GM12878 (cell line): Measurements from ENCODE around the gene ARHGAP26. TPM values are rescaled to one million over a fixed set of nuclear protein-coding genes. Genes with fewer than 3 reads are reported as not detected.

Experiments used
- CHD1 ChIP-seq: IDR thresholded peaks from 2 replicates; pipeline ENCODE4 v1.6.1; 2012; ENCODE audit warnings: low read depth, low read length, improper control_type of control experiment
- EGR1 ChIP-seq, 2 experiments: IDR thresholded peaks; 1 replicate in 1 of 2; 2 replicates in 1 of 2; pipeline ENCODE4 v1.6.1; 2011 to 2012; ENCODE audit warnings: low read depth in 2 of 2, low read length in 2 of 2, borderline replicate concordance in 1 of 2, mild to moderate bottlenecking in 1 of 2, moderate library complexity in 1 of 2
- FOXK2 ChIP-seq: fragments of 450-650 bp; IDR thresholded peaks from 2 replicates; pipeline ENCODE4 v1.6.1; 2017; ENCODE audit warnings: mild to moderate bottlenecking, moderate library complexity
- GABPA ChIP-seq: IDR thresholded peaks from 2 replicates; pipeline ENCODE4 v1.6.1; 2014; ENCODE audit warnings: antibody characterized with exemption, low read depth, mild to moderate bottlenecking, inconsistent platforms
- GATAD2B ChIP-seq: fragments of 450-650 bp; conservative IDR thresholded peaks from 2 replicates; pipeline ENCODE4 v1.6.1; 2017; ENCODE audit warnings: low read depth, mild to moderate bottlenecking, moderate library complexity
- HDAC2 ChIP-seq: fragments of 200-600 bp; sonication (generic); IDR thresholded peaks from 2 replicates; pipeline ENCODE4 v1.6.1; 2017
- HDGF ChIP-seq: fragments of 450-650 bp; IDR thresholded peaks from 2 replicates; pipeline ENCODE4 v1.6.1; 2016; ENCODE audit warnings: antibody characterized with exemption
- TARDBP ChIP-seq: IDR thresholded peaks from 2 replicates; pipeline ENCODE4 v1.6.1; 2016; ENCODE audit warnings: borderline replicate concordance
- YY1 ChIP-seq: IDR thresholded peaks from 2 replicates; pipeline ENCODE4 v1.6.1; 2011; ENCODE audit warnings: low read depth, mild to moderate bottlenecking, low read length
- ZBED1 ChIP-seq: IDR thresholded peaks from 2 replicates; pipeline ENCODE4 v1.6.1; 2016; ENCODE audit warnings: borderline replicate concordance
- polyA plus RNA-seq, 11 experiments: library from polyadenylated mRNA; depleted of rRNA in 4 of 11; unstranded in 6 of 11; stranded (reverse) in 5 of 11; fragments of >200 nt; fragmentation: Nextera tagmentation in 4 of 11; fragmentation: Illumina TruSeq in 1 of 11; extraction: Ambion mirVana in 4 of 11; extraction: Trizol in 1 of 11; gene quantifications; 1 replicate in 1 of 11; 2 replicates in 10 of 11; pipeline versions ENCODE4 v1.2.1 to v1.2.3, GENCODE V29; 2011 to 2016; ENCODE audit warnings: inconsistent platforms in 2 of 11, missing spikeins in 2 of 11, low read depth in 1 of 11
- total RNA-seq, 4 experiments: library from RNA; depleted of rRNA in 3 of 4; stranded (reverse); fragments of >200 nt in 3 of 4; fragmentation: Illumina TruSeq in 1 of 4; extraction: Trizol in 1 of 4; gene quantifications; 2 replicates each; pipeline versions ENCODE4 v1.2.1 to v1.2.3, GENCODE V29; 2013 to 2021
- TF ChIP-seq, protein P1 (sequence below): fragments of 450-650 bp; IDR thresholded peaks from 2 replicates; pipeline ENCODE4 v1.6.1; 2016; ENCODE audit warnings: mild to moderate bottlenecking, moderate library complexity, borderline replicate concordance
- TF ChIP-seq, protein P2 (sequence below): IDR thresholded peaks from 2 replicates; pipeline ENCODE4 v1.6.1; 2012; ENCODE audit warnings: low read depth, low read length, improper control_type of control experiment

ARHGAP26 gene
- total and polyA plus RNA-seq, 10 of the 15 experiments (the other 5 are each of a cell fraction or from before 2014, with no cell fraction given) = 9.4 to 41.5 (median 19.3) TPM

DNA sequence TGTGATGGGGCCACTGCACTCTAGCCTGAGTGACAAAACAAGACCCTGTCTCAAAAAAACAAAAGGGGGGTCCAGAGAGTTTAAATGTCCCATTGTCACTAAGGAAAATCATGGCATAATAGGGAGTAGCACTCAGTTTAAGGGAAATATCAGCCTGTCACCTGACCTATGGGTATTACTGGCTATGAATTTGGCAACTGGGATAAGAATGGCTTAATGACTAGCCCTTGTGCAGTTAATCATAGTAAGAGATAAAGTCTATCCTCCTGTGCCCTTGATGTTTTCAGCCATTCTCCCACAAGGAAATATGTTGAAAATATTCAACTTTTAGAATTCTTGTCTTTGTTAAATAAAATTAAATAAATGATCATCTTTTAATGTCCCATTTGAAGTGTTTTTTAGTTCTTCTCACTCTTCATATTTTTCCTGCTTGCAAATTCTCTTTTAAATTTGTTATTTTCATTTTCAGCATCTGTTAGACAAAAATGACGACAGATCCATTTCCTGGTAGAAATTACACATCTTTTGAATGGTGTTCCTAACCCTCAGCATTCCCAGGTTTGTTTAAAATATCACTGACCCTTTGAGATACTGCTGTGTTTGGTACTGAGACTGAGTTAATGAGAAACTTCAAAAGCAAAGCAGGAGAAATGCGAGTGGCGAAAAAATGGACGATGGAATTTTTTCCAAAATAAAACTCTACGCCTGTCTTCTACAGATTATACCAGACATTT lies 191.4 kb downstream of the ARHGAP26 start (continued):
- TF ChIP-seq EGR1 (IDR thresholded peaks at IDR 0.05; ENCODE audit: borderline replicate concordance in 1 of 2, low read depth in 2 of 2, low read length in 2 of 2) (no peak), HDGF (no peak), HDAC2 (no peak), GABPA (no peak), TARDBP (no peak), FOXK2 (no peak), CHD1 (no peak), YY1 (no peak), ZBED1 (no peak), GATAD2B (no peak)
- TF ChIP-seq, protein P1, sequence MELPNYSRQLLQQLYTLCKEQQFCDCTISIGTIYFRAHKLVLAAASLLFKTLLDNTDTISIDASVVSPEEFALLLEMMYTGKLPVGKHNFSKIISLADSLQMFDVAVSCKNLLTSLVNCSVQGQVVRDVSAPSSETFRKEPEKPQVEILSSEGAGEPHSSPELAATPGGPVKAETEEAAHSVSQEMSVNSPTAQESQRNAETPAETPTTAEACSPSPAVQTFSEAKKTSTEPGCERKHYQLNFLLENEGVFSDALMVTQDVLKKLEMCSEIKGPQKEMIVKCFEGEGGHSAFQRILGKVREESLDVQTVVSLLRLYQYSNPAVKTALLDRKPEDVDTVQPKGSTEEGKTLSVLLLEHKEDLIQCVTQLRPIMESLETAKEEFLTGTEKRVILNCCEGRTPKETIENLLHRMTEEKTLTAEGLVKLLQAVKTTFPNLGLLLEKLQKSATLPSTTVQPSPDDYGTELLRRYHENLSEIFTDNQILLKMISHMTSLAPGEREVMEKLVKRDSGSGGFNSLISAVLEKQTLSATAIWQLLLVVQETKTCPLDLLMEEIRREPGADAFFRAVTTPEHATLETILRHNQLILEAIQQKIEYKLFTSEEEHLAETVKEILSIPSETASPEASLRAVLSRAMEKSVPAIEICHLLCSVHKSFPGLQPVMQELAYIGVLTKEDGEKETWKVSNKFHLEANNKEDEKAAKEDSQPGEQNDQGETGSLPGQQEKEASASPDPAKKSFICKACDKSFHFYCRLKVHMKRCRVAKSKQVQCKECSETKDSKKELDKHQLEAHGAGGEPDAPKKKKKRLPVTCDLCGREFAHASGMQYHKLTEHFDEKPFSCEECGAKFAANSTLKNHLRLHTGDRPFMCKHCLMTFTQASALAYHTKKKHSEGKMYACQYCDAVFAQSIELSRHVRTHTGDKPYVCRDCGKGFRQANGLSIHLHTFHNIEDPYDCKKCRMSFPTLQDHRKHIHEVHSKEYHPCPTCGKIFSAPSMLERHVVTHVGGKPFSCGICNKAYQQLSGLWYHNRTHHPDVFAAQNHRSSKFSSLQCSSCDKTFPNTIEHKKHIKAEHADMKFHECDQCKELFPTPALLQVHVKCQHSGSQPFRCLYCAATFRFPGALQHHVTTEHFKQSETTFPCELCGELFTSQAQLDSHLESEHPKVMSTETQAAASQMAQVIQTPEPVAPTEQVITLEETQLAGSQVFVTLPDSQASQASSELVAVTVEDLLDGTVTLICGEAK = no peak
- TF ChIP-seq, protein P2, sequence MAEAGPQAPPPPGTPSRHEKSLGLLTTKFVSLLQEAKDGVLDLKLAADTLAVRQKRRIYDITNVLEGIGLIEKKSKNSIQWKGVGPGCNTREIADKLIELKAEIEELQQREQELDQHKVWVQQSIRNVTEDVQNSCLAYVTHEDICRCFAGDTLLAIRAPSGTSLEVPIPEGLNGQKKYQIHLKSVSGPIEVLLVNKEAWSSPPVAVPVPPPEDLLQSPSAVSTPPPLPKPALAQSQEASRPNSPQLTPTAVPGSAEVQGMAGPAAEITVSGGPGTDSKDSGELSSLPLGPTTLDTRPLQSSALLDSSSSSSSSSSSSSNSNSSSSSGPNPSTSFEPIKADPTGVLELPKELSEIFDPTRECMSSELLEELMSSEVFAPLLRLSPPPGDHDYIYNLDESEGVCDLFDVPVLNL = no peak
